Activated T-cell treated with anti-CD3 and anti-CD28 coated beads, Interleukin-2, amount 50 U/mL, for 24 hours (primary cell): Measurements from ENCODE around the gene AMIGO3.

ENCODE experiments used
- DNase-seq: peaks from one replicate; pipeline ENCODE4 v3.0.0-alpha.2; 2020
- H3K27ac Mint-ChIP-seq: 2 replicates; pipeline ENCODE4 v1.8.0; 2020; ENCODE audit warnings: mild to moderate bottlenecking, mixed read lengths
- H3K27me3 Mint-ChIP-seq: 2 replicates; pipeline ENCODE4 v1.8.0; 2020; ENCODE audit warnings: mixed read lengths
- H3K36me3 Mint-ChIP-seq: 2 replicates; pipeline ENCODE4 v1.8.0; 2020; ENCODE audit warnings: low read depth, mixed read lengths
- H3K4me1 Mint-ChIP-seq: 2 replicates; pipeline ENCODE4 v1.8.0; 2020; ENCODE audit warnings: low read depth, mixed read lengths
- H3K4me3 Mint-ChIP-seq: 2 replicates; pipeline ENCODE4 v1.8.0; 2020; ENCODE audit warnings: mild to moderate bottlenecking, moderate library complexity, mixed read lengths
- H3K9me3 Mint-ChIP-seq: 2 replicates; pipeline ENCODE4 v1.8.0; 2020; ENCODE audit warnings: mixed read lengths

Gene AMIGO3

DNA sequence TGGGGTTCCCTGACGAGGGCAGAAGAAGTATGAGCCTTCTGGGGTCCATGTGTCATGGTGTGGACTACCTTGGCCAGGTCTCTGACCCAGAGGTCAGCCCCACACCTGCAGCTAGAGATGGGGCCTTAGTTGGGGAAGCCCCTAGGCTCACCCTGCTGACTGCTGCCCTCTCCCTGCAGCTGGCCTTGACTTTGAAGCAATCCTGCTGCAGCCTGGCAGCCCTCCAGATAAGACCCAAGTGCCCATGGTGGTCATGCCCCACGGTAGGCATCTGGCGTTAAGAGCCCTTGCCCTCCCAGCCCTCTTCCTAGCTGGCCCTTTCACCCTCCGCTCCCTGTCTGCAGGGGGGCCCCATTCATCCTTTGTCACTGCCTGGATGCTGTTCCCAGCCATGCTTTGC, 37.9 kb downstream of the AMIGO3 start:
- H3K4me3 Mint-ChIP-seq, result no peak overlapping the region
- H3K4me1 Mint-ChIP-seq, result peaks cover 17% of the 10 kb centered on the region
- H3K27me3 Mint-ChIP-seq, result no peaks in the 10 kb centered on the region
- no peak for DNase-seq
- no peak overlapping the region for H3K27ac Mint-ChIP-seq
- no peaks in the 10 kb centered on the region for H3K9me3 Mint-ChIP-seq
- peaks cover 89% of the 10 kb centered on the region for H3K36me3 Mint-ChIP-seq

DNA sequence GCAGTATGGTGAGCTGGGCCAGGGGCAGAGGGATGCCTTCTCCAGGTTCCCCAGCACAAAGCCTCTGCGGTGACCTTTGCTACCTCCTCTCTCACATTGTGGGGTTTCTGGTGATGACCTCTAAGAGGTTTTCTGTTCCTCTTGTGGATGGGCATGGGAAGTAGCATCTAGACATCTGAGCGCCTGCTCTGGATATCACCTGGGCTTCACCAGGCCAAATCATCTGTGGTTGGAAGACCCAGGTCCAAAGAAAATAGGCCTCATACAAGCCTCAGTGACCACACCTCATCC, 38.3 kb downstream of the AMIGO3 start:
- Mint-ChIP-seq H3K4me3 (no peak overlapping the region), H3K9me3 (no peaks in the 10 kb centered on the region), H3K27me3 (no peaks in the 10 kb centered on the region), H3K27ac (no peak overlapping the region), H3K4me1 (peaks cover 17% of the 10 kb centered on the region), H3K36me3 (peaks cover 93% of the 10 kb centered on the region)
- DNase-seq, result no peak

- Mint-ChIP-seq H3K4me1 (peaks cover 22% of the 10 kb centered on the region), H3K27me3 (no peaks in the 10 kb centered on the region), H3K36me3 (peaks cover 98% of the 10 kb centered on the region), H3K27ac (peak overlapping the region; percentile 50), H3K4me3 (no peak overlapping the region), H3K9me3 (no peaks in the 10 kb centered on the region)
- DNase-seq, result no peak
Observed at GRCh38 chr3:49680493-49681231, 38.8 kb downstream of the AMIGO3 start.

- H3K36me3 Mint-ChIP-seq, result peaks cover 72% of the 10 kb centered on the region
- DNase-seq, result no peak
- peak overlapping the region; percentile 99 for H3K27ac Mint-ChIP-seq
- no peaks in the 10 kb centered on the region for H3K9me3 Mint-ChIP-seq
- H3K27me3 Mint-ChIP-seq, result no peaks in the 10 kb centered on the region
- H3K4me1 Mint-ChIP-seq, result peaks cover 40% of the 10 kb centered on the region
- H3K4me3 Mint-ChIP-seq, result peak overlapping the region; percentile 97
Observed at GRCh38 chr3:49675912-49676311, 43.6 kb downstream of the AMIGO3 start.

DNA sequence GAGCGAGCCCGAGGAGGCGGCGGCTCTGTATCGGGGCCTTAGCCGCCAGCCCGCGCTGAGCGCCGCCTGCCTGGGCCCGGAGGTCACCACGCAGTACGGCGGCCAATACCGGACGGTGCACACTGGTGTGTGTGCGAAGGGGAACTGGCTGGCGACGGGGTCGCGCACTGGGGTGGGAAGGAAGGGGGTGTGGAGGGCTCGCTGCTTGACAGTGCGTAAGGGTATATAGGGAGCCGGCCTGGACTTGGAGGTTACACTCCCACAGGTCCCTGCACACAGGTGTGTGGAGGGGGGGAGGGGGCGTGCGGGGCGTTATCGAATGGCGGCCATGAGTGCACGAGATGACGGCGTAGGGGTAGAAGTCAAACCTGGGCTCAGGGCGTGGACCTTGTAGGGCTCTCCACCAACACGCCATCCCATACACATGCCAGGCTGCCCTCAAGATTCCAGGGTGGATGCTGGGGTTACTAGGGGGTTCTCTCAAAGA, 44.9 kb downstream of the AMIGO3 start:
- Mint-ChIP-seq H3K36me3 (peaks cover 58% of the 10 kb centered on the region), H3K27ac (peak overlapping the region; percentile 99), H3K27me3 (no peaks in the 10 kb centered on the region), H3K4me1 (peaks cover 35% of the 10 kb centered on the region), H3K9me3 (no peaks in the 10 kb centered on the region), H3K4me3 (peak overlapping the region; percentile 97)
- no peak for DNase-seq

GRCh38 chr3:49673715-49674496, 45.6 kb downstream of the AMIGO3 start, which contains the start of gene APEH:
Gene APEH, plus strand, starts transcription at chr3:49674351. Its CDS starts 51 bp downstream, at chr3:49674402.
- H3K36me3 Mint-ChIP-seq, result peaks cover 52% of the 10 kb centered on the region
- H3K4me3 Mint-ChIP-seq, result peak within 1 kb of the TSS; percentile 97
- peak within 1 kb of the TSS; percentile 99 for H3K27ac Mint-ChIP-seq
- H3K4me1 Mint-ChIP-seq, result peaks cover 35% of the 10 kb centered on the region
- H3K27me3 Mint-ChIP-seq, result no peaks in the 10 kb centered on the region
- no peaks in the 10 kb centered on the region for H3K9me3 Mint-ChIP-seq
- DNase-seq, result peak; percentile 99

- Mint-ChIP-seq H3K4me1 (peaks cover 35% of the 10 kb centered on the region), H3K4me3 (peak overlapping the region; percentile 97), H3K27ac (peak overlapping the region; percentile 99), H3K36me3 (peaks cover 45% of the 10 kb centered on the region), H3K9me3 (no peaks in the 10 kb centered on the region), H3K27me3 (no peaks in the 10 kb centered on the region)
- no peak for DNase-seq
Observed at GRCh38 chr3:49673121-49673714, 46.3 kb downstream of the AMIGO3 start.

- peaks cover 29% of the 10 kb centered on the region for H3K4me1 Mint-ChIP-seq
- H3K4me3 Mint-ChIP-seq, result peak overlapping the region; percentile 97
- peak; percentile 83 for DNase-seq
Observed at GRCh38 chr3:49671291-49672288, 47.9 kb downstream of the AMIGO3 start.

DNA sequence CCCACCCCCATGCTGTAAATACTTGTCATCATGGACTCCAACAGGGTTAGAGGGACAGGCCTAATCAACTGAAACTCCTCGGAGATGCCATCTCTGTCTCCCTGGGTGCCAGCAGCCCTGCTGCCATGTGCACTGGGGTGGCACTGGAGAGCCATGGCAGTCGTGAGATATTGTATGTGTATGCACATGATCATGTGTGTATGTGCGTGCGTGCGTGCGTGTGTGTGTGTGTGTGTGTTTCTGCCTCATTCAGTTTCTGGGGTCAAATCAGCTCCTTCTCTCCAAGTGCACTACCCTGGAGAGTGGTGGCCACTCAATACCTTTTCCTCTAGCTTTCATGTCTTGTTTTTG, 48.6 kb downstream of the AMIGO3 start:
- H3K4me3 Mint-ChIP-seq, result no peak overlapping the region
- peaks cover 24% of the 10 kb centered on the region for H3K4me1 Mint-ChIP-seq
- H3K9me3 Mint-ChIP-seq, result no peaks in the 10 kb centered on the region
- H3K27ac Mint-ChIP-seq, result no peak overlapping the region
- no peak for DNase-seq
- H3K27me3 Mint-ChIP-seq, result no peaks in the 10 kb centered on the region
- peaks cover 22% of the 10 kb centered on the region for H3K36me3 Mint-ChIP-seq

More at GRCh38 chr3:49671291-49672288, 47.9 kb downstream of the AMIGO3 start:
- peaks cover 29% of the 10 kb centered on the region for H3K36me3 Mint-ChIP-seq
- no peaks in the 10 kb centered on the region for H3K27me3 Mint-ChIP-seq
- H3K9me3 Mint-ChIP-seq, result no peaks in the 10 kb centered on the region
- peak overlapping the region; percentile 60 for H3K27ac Mint-ChIP-seq

- Mint-ChIP-seq H3K4me3 (no peak overlapping the region), H3K9me3 (no peaks in the 10 kb centered on the region), H3K27me3 (no peaks in the 10 kb centered on the region), H3K4me1 (peaks cover 12% of the 10 kb centered on the region), H3K36me3 (peaks cover 8% of the 10 kb centered on the region), H3K27ac (no peak overlapping the region)
- DNase-seq, result no peak
Observed at GRCh38 chr3:49669352-49669751, 50.1 kb downstream of the AMIGO3 start.

DNA sequence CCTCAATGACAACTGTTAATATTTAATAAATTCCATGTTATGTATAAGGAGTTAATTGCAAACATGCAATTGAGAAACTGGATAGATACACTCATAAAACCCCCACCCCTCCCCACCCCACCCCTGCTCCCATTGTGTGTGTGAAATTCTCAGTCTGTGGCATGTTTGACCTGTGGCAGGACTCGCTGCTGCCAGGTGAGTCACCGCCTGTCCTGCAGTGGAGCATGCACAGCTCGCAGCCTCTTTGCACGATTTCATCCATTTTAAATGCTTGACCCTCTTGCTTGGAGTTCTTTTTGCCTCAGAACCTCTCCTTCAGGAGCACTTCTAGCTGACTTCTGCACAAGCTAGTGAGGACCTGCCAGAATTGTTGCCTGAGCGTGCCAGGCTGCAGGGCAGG, 50.6 kb downstream of the AMIGO3 start:
- H3K27ac Mint-ChIP-seq, result no peak overlapping the region
- peaks cover 12% of the 10 kb centered on the region for H3K4me1 Mint-ChIP-seq
- no peaks in the 10 kb centered on the region for H3K9me3 Mint-ChIP-seq
- H3K27me3 Mint-ChIP-seq, result no peaks in the 10 kb centered on the region
- no peak overlapping the region for H3K4me3 Mint-ChIP-seq
- no peak for DNase-seq
- H3K36me3 Mint-ChIP-seq, result peaks cover 8% of the 10 kb centered on the region

- Mint-ChIP-seq H3K27ac (no peak overlapping the region), H3K36me3 (peaks cover 6% of the 10 kb centered on the region), H3K4me3 (no peak overlapping the region), H3K4me1 (peaks cover 10% of the 10 kb centered on the region), H3K27me3 (no peaks in the 10 kb centered on the region), H3K9me3 (no peaks in the 10 kb centered on the region)
- no peak for DNase-seq
Observed at GRCh38 chr3:49668414-49668797, 51.1 kb downstream of the AMIGO3 start.

GRCh38 chr3:49667701-49668413, 51.6 kb downstream of the AMIGO3 start:
- H3K4me1 Mint-ChIP-seq, result peaks cover 7% of the 10 kb centered on the region
- no peak for DNase-seq
- H3K36me3 Mint-ChIP-seq, result peaks cover 1% of the 10 kb centered on the region
- H3K27ac Mint-ChIP-seq, result no peak overlapping the region
- no peak overlapping the region for H3K4me3 Mint-ChIP-seq
- no peaks in the 10 kb centered on the region for H3K27me3 Mint-ChIP-seq
- no peaks in the 10 kb centered on the region for H3K9me3 Mint-ChIP-seq
